Upper lobe of left lung (tissue), 4 donors: ENCODE results near the gene RPS6KA2.

ENCODE experiments used
- CTCF ChIP-seq, 6 experiments: fragments of 450-650 bp in 4 of 6; fragments of 200-600 bp in 2 of 6; sonication (generic) in 2 of 6; IDR thresholded peaks; one replicate each; pipeline ENCODE4 v1.5.1; 2016 to 2019; ENCODE audit warnings: antibody characterized with exemption in 6 of 6
- POLR2A ChIP-seq, 4 donors: fragments of 450-650 bp; IDR thresholded peaks; one replicate each; pipeline ENCODE4 v1.5.1; 2016 to 2017; ENCODE audit warnings: antibody characterized with exemption in 4 of 4, mild to moderate bottlenecking in 2 of 4
- POLR2AphosphoS5 ChIP-seq, 2 donors: sonication (generic); formaldehyde crosslinking; IDR thresholded peaks; one replicate each; pipeline ENCODE4 v1.5.1; 2017; ENCODE audit warnings: antibody characterized with exemption in 2 of 2

- no peak for TF ChIP-seq CTCF (IDR thresholded peaks at IDR 0.05)
- no peak for TF ChIP-seq POLR2AphosphoS5 (IDR thresholded peaks at IDR 0.05)
- TF ChIP-seq POLR2A (IDR thresholded peaks at IDR 0.05): no peak
These were observed 40.5 kb downstream of the RPS6KA2 start, which contains the start of gene RAMACL for GRCh38 chr6:166586424-166587156.
